Neural progenitor cell (in vitro differentiated cells): ENCODE measurements around the gene MIA2. TPM values are rescaled to one million over a fixed set of nuclear protein-coding genes. Genes with fewer than 3 reads are reported as not detected.
"Not testable (repeated sequence)": the region's sequence is repeated elsewhere in the genome, so short reads cannot be mapped to it uniquely, and the experiment has no call there.

ENCODE experiments used
- DNase-seq: peaks from one replicate; pipeline ENCODE4 v3.0.0-alpha.2; 2016; ENCODE audit warnings: low spot score
- H2AFZ ChIP-seq: fragments of 200-600 bp; sonication (generic); replicated peaks from 2 replicates; pipeline ENCODE4 v1.6.1; 2016; ENCODE audit warnings: antibody characterized with exemption
- H3F3A ChIP-seq: fragments of 200-600 bp; sonication (generic); 2 replicates; pipeline ENCODE4 v1.6.1; 2016; ENCODE audit warnings: antibody characterized with exemption, low read depth
- H3K27ac ChIP-seq: fragments of 200-600 bp; sonication (generic); 2 replicates; pipeline ENCODE4 v1.5.1; 2016; ENCODE audit warnings: mild to moderate bottlenecking
- H3K27me3 ChIP-seq: fragments of 200-600 bp; sonication (generic); 2 replicates; pipeline ENCODE4 v1.6.1; 2016; ENCODE audit warnings: mild to moderate bottlenecking, moderate library complexity
- H3K36me3 ChIP-seq: fragments of 200-600 bp; sonication (generic); 2 replicates; pipeline ENCODE4 v1.5.1; 2016
- H3K4me1 ChIP-seq: fragments of 200-600 bp; sonication (generic); 2 replicates; pipeline ENCODE4 v1.6.1; 2016; ENCODE audit warnings: mixed run types
- H3K4me2 ChIP-seq: fragments of 200-600 bp; sonication (generic); 2 replicates; pipeline ENCODE4 v1.6.1; 2016
- H3K4me3 ChIP-seq: fragments of 200-600 bp; sonication (generic); 2 replicates; pipeline ENCODE4 v1.5.1; 2016
- H3K79me2 ChIP-seq: fragments of 200-600 bp; sonication (generic); 2 replicates; pipeline ENCODE4 v1.6.1; 2016; ENCODE audit warnings: low read depth
- H3K9ac ChIP-seq: fragments of 200-600 bp; sonication (generic); 2 replicates; pipeline ENCODE4 v1.6.1; 2016
- H3K9me3 ChIP-seq: fragments of 200-600 bp; sonication (generic); 2 replicates; pipeline ENCODE4 v1.5.1; 2016; ENCODE audit warnings: low read depth
- H4K20me1 ChIP-seq: fragments of 200-600 bp; sonication (generic); 2 replicates; pipeline ENCODE4 v1.6.1; 2016; ENCODE audit warnings: low read depth
- H3K27ac Mint-ChIP-seq: 3 replicates; pipeline ENCODE4 v1.8.0; 2021; ENCODE audit warnings: mixed read lengths
- H3K27me3 Mint-ChIP-seq: 2 replicates; pipeline ENCODE4 v1.8.0; 2022; ENCODE audit warnings: low read depth, mild to moderate bottlenecking, inconsistent platforms, moderate library complexity, mixed read lengths; ENCODE audit not compliant: insufficient read depth
- H3K36me3 Mint-ChIP-seq: 3 replicates; pipeline ENCODE4 v1.8.0; 2021; ENCODE audit warnings: mixed read lengths
- H3K4me1 Mint-ChIP-seq: 3 replicates; pipeline ENCODE4 v1.8.0; 2021; ENCODE audit warnings: mixed read lengths
- H3K4me3 Mint-ChIP-seq: 3 replicates; pipeline ENCODE4 v1.8.0; 2021; ENCODE audit warnings: mild to moderate bottlenecking, moderate library complexity, mixed read lengths
- H3K9me3 Mint-ChIP-seq: 3 replicates; pipeline ENCODE4 v1.8.0; 2020; ENCODE audit warnings: mixed read lengths
- CTCF ChIP-seq: fragments of 200-600 bp; sonication (generic); IDR thresholded peaks from 2 replicates; pipeline ENCODE4 v1.5.1; 2017; ENCODE audit warnings: antibody characterized with exemption, mild to moderate bottlenecking
- EZH2 ChIP-seq: fragments of 200-600 bp; sonication (generic); IDR thresholded peaks from 2 replicates; pipeline ENCODE4 v1.6.1; 2017; ENCODE audit warnings: antibody characterized with exemption, mild to moderate bottlenecking, moderate library complexity
- EZH2phosphoT487 ChIP-seq: fragments of 200-600 bp; sonication (generic); IDR thresholded peaks from 2 replicates; pipeline ENCODE4 v1.6.1; 2017; ENCODE audit warnings: antibody characterized with exemption
- total RNA-seq: library from RNA; depleted of rRNA; stranded (reverse); fragments of >200 nt; gene quantifications from 2 replicates; pipeline ENCODE4 v1.2.3, GENCODE V29; 2015; ENCODE audit warnings: low replicate concordance

Gene MIA2
- total RNA-seq, 1 donor from 2014 or later = 13.0 TPM

GRCh38 chr14:39229601-39230110 lies 4.1 kb upstream of the MIA2 start:
- Histone ChIP-seq H4K20me1 (no peaks in the 10 kb centered on the region), H3K36me3 (no peaks in the 10 kb centered on the region), H3K79me2 (no peaks in the 10 kb centered on the region), H2AFZ (peak overlapping the region; percentile 52), H3K4me1 (no peaks in the 10 kb centered on the region), H3K4me3 (no peak overlapping the region), H3K9me3 (no peaks in the 10 kb centered on the region), H3K9ac (no peak overlapping the region), H3F3A (no peaks in the 10 kb centered on the region), H3K27ac (no peak overlapping the region), H3K4me2 (no peak overlapping the region), H3K27me3 (no peaks in the 10 kb centered on the region)
- Mint-ChIP-seq H3K27me3 (no peaks in the 10 kb centered on the region), H3K4me3 (no peak overlapping the region), H3K9me3 (no peaks in the 10 kb centered on the region), H3K27ac (no peak overlapping the region), H3K4me1 (no peaks in the 10 kb centered on the region), H3K36me3 (no peaks in the 10 kb centered on the region)
- DNase-seq = no peak
- no peak for TF ChIP-seq EZH2phosphoT487
- no peak for TF ChIP-seq EZH2
- TF ChIP-seq CTCF = no peak

- Mint-ChIP-seq H3K4me1 (no peaks in the 10 kb centered on the region), H3K9me3 (no peaks in the 10 kb centered on the region), H3K36me3 (no peaks in the 10 kb centered on the region), H3K27ac (no peak overlapping the region), H3K4me3 (no peak overlapping the region), H3K27me3 (no peaks in the 10 kb centered on the region)
- Histone ChIP-seq H3K9me3 (no peaks in the 10 kb centered on the region), H2AFZ (peak overlapping the region; percentile 9), H4K20me1 (no peaks in the 10 kb centered on the region), H3K9ac (no peak overlapping the region), H3K4me1 (no peaks in the 10 kb centered on the region), H3K36me3 (no peaks in the 10 kb centered on the region), H3K27ac (no peak overlapping the region), H3K4me2 (no peak overlapping the region), H3K27me3 (no peaks in the 10 kb centered on the region), H3F3A (no peaks in the 10 kb centered on the region), H3K79me2 (no peaks in the 10 kb centered on the region), H3K4me3 (no peak overlapping the region)
- DNase-seq = no peak
- TF ChIP-seq CTCF = no peak
- no peak for TF ChIP-seq EZH2
- no peak for TF ChIP-seq EZH2phosphoT487
These were observed 3.2 kb upstream of the MIA2 start for GRCh38 chr14:39230416-39231035.

GRCh38 chr14:39231751-39232553 lies 1.8 kb upstream of the MIA2 start:
- H3K9me3 Mint-ChIP-seq, H3K4me3 Mint-ChIP-seq, H3K4me2 ChIP-seq, H3K36me3 ChIP-seq, H3K27ac Mint-ChIP-seq, H3K4me1 ChIP-seq, H3F3A ChIP-seq, H3K27ac ChIP-seq, H3K27me3 ChIP-seq, H3K79me2 ChIP-seq, H3K36me3 Mint-ChIP-seq, H3K9ac ChIP-seq, H3K4me3 ChIP-seq, H3K4me1 Mint-ChIP-seq, H4K20me1 ChIP-seq, H3K9me3 ChIP-seq, H3K27me3 Mint-ChIP-seq: not testable (repeated sequence)
- TF ChIP-seq CTCF = peak; percentile 66
- peak overlapping the region; percentile 83 for H2AFZ ChIP-seq
- peak; percentile 70 for DNase-seq
